Measurements from ENCODE around the gene SMAD6. TPM values are rescaled to one million over a fixed set of nuclear protein-coding genes. Genes with fewer than 3 reads are reported as not detected.

The SMAD6 gene
- total RNA-seq, 1 experiment from 2014 or later, result 6.6 TPM

DNA sequence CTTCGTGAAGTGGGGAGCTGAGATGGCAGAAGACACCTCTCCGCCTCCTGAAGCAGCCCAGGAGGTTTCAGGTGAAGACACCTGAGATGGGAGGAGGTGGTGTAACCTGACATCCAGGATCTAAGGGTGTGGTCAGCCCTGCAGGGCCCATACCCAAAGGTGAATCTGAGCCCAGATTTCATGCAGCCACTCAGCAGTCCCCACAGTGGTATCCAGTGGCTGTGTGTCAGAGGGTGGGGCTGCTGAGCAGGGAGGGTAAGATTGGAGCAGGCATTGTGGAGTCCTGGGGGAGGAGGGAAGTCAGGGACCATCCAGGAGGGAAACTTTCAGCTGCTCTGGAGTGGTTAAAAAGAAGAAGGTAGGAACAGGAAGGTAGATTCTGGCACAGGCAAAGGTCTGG lies 46.0 kb upstream of the SMAD6 start:
- DNase-seq (ENCODE audit: low read depth, low spot score) (no peak), ATAC-seq (peak; percentile 76)
- no peaks in the 10 kb centered on the region for H4K20me1 ChIP-seq (ENCODE audit: insufficient read depth)
- no peaks in the 10 kb centered on the region for H3K79me2 ChIP-seq (ENCODE audit: insufficient read depth, low read length)
- no peak overlapping the region for H3K27ac ChIP-seq (ENCODE audit: low read depth, low read length)
- no peaks in the 10 kb centered on the region for H3K27me3 ChIP-seq (ENCODE audit: insufficient read depth, low read length)
- no peak overlapping the region for H3K4me3 ChIP-seq (replicated peaks in 1 of 2; ENCODE audit: low read depth in 1 of 2, low read length in 2 of 2)
- H3K36me3 ChIP-seq (ENCODE audit: control insufficient read depth in 1 of 2, insufficient read depth in 2 of 2, low read length in 2 of 2), result no peaks in the 10 kb centered on the region
- TF ChIP-seq FOSL1 (IDR thresholded peaks at IDR 0.05; ENCODE audit: low read depth), result no peak
- TF ChIP-seq SRF (IDR thresholded peaks at IDR 0.05; ENCODE audit: low read depth), result no peak
- TF ChIP-seq MAX (IDR thresholded peaks at IDR 0.05), result no peak
- TF ChIP-seq CEBPB (IDR thresholded peaks at IDR 0.05; ENCODE audit: low read depth), result no peak
- TF ChIP-seq EZH2 (IDR thresholded peaks at IDR 0.05), result no peak
- TF ChIP-seq YY1 (IDR thresholded peaks at IDR 0.05; ENCODE audit: extremely low read depth, insufficient replicate concordance, low read depth, low read length), result no peak
- TF ChIP-seq JUND (IDR thresholded peaks at IDR 0.05), result no peak
- no peak for TF ChIP-seq POLR2AphosphoS5 (IDR thresholded peaks at IDR 0.05; ENCODE audit: low read depth, low read length)
- H3K9ac ChIP-seq (ENCODE audit: low read length), result no peak overlapping the region
- CTCF ChIA-PET, result no interaction called here
- peak overlapping the region; percentile 40 for H3K4me2 ChIP-seq (ENCODE audit: low read length)
- RAD21 ChIA-PET (ENCODE audit: low non-redundant PET in 1 of 2, low total read pairs in 2 of 2, uncharacterized antibody in 2 of 2, unreplicated experiment in 2 of 2), result no interaction called here
- H3K9me2 ChIP-seq (ENCODE audit: insufficient read depth), result no peaks in the 10 kb centered on the region
- intact Hi-C loops (cut with micrococcal nuclease), result no loop called here
- BruUV-seq (replicated peaks), result no TSS peak
- H3K9me3 ChIP-seq (ENCODE audit: control insufficient read depth in 1 of 2, insufficient read depth in 1 of 2, low read depth in 1 of 2, low read length in 2 of 2), result no peaks in the 10 kb centered on the region
- H3K4me1 ChIP-seq (ENCODE audit: control insufficient read depth in 1 of 2, insufficient read depth in 2 of 2, low read length in 2 of 2), result peaks cover 7 to 20% of the 10 kb centered on the region in 2 experiments; a peak in 3 of 4 replicates
- no peak overlapping the region for H2AFZ ChIP-seq (ENCODE audit: low read depth, low read length, poor library complexity, severe bottlenecking)
- POLR2A ChIA-PET, result no interaction called here

DNA sequence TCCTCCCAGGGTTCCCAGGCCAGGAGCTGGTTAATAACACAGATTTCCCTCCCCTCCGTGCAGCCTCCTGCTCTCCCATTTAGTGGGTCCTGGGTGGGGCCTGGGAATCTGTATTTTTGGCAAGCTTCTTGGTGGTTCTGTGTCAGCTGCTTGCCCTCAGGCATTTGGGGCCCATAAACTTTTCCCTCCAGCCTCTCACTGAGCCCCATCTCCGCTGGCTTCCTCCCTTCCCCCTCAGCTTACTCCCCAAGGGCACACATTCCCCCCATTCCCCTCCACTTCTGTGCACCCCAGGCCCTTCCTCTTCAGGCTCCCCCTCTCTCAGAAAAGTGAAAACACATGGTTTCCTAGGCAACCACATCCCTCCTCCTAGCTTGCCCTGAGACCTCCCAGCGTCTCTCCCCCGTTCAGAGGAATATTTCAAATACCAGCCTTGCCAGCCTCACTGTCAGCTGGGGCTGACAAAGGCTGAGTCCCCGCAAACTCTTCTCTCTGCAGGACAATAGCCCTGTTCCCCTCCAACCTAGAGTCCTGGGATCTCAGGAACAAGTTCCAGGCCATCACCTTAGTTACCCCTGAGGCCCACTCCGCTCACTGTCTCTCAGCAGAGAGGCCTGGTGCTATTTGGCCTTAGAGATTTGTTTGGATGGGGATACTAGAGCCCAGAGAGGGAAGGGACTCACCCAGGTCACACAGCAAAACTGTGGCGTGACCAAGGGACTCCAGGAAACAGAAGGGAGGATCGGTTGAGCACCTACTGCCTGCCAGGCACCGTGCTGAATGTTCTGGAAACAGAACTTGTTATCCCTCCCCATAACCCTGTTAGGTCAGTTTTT lies 44.6 kb upstream of the SMAD6 start:
- DNase-seq (ENCODE audit: low read depth, low spot score), result no peak
- H3K79me2 ChIP-seq (ENCODE audit: insufficient read depth, low read length), result no peaks in the 10 kb centered on the region
- no peak overlapping the region for H3K9ac ChIP-seq (ENCODE audit: low read length)
- H3K27me3 ChIP-seq (ENCODE audit: insufficient read depth, low read length), result no peaks in the 10 kb centered on the region
- no TSS peak for BruUV-seq (replicated peaks)
- H3K4me2 ChIP-seq (ENCODE audit: low read length), result no peak overlapping the region
- CTCF ChIA-PET, result no interaction called here
- ATAC-seq, result no peak
- no peak overlapping the region for H3K27ac ChIP-seq (ENCODE audit: low read depth, low read length)
- no peaks in the 10 kb centered on the region for H3K9me3 ChIP-seq (ENCODE audit: control insufficient read depth in 1 of 2, insufficient read depth in 1 of 2, low read depth in 1 of 2, low read length in 2 of 2)
- H2AFZ ChIP-seq (ENCODE audit: low read depth, low read length, poor library complexity, severe bottlenecking), result no peak overlapping the region
- POLR2A ChIA-PET, result no interaction called here
- H3K36me3 ChIP-seq (ENCODE audit: control insufficient read depth in 1 of 2, insufficient read depth in 2 of 2, low read length in 2 of 2), result no peaks in the 10 kb centered on the region
- no peaks in the 10 kb centered on the region for H4K20me1 ChIP-seq (ENCODE audit: insufficient read depth)
- peaks cover 7 to 20% of the 10 kb centered on the region in 2 experiments; a peak in 3 of 4 replicates for H3K4me1 ChIP-seq (ENCODE audit: control insufficient read depth in 1 of 2, insufficient read depth in 2 of 2, low read length in 2 of 2)
- RAD21 ChIA-PET (ENCODE audit: low non-redundant PET in 1 of 2, low total read pairs in 2 of 2, uncharacterized antibody in 2 of 2, unreplicated experiment in 2 of 2), result no interaction called here
- no peak overlapping the region for H3K4me3 ChIP-seq (replicated peaks in 1 of 2; ENCODE audit: low read depth in 1 of 2, low read length in 2 of 2)
- no peak for TF ChIP-seq YY1 (IDR thresholded peaks at IDR 0.05; ENCODE audit: extremely low read depth, insufficient replicate concordance, low read depth, low read length)
- intact Hi-C loops (cut with micrococcal nuclease), result no loop called here
- no peaks in the 10 kb centered on the region for H3K9me2 ChIP-seq (ENCODE audit: insufficient read depth)

Measured in HCT116 (cell line).